Stimulated activated CD8-positive, alpha-beta memory T cell treated with anti-CD3 and anti-CD28 coated beads, Interleukin-15, amount 100 ng/mL, for 4 hours (primary cell): ENCODE data around the gene PLCB1.
"Not testable (repeated sequence)": the region's sequence is repeated elsewhere in the genome, so short reads cannot be mapped to it uniquely, and the experiment has no call there.

Experiments used
- DNase-seq, 2 donors: peaks; one replicate each; pipeline ENCODE4 v3.0.0-alpha.2; 2020; ENCODE audit warnings: low read depth in 2 of 2

The PLCB1 gene

GRCh38 chr20:8131598-8132483 lies at the start of gene PLCB1:
Gene PLCB1, plus strand, starts transcription at chr20:8132266. Its CDS starts 386 bp downstream, at chr20:8132652.
- DNase-seq, result peak; percentile 52 to 68

DNA sequence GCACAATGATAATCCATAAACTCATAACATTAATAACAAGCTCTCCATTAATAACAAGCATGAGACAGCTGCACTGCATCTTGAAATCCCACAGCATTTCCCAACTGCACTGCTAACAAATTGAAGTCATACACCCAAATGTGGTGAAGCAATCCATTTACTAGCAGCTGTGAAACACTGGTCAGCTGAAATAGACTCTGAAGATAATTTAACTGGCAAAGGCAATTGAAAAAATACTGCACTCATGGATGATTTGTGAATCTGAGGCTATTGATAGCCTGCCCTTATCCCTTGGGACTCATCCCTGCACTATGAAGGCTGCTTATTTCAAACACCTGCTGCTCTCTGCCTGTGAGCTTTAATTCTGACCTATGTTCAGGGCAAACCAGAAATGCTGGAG lies 49.1 kb upstream of the PLCB1 start:
- no peak for DNase-seq

DNA sequence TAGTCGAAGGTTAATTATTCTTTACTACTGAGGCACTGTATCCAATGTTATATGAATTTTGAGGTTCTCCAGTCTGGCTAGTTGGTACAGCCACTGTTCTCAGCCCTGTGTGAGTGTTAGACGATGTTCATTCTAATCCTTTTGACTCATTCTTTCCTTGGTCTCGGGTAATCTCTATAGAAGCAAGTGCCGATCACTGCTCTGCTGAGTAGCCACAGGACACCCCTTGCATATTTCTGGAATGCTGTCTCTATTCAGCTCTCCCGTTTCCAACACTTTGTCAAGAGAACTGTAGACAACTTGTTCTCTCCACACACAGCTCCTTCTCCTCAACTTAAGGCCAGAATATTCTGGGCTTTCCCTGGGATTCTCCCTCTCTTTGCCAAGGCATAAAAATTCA lies 42.4 kb upstream of the PLCB1 start:
- DNase-seq, result no peak

GRCh38 chr20:8094415-8094818 lies 37.6 kb upstream of the PLCB1 start:
- DNase-seq, result no peak

DNA sequence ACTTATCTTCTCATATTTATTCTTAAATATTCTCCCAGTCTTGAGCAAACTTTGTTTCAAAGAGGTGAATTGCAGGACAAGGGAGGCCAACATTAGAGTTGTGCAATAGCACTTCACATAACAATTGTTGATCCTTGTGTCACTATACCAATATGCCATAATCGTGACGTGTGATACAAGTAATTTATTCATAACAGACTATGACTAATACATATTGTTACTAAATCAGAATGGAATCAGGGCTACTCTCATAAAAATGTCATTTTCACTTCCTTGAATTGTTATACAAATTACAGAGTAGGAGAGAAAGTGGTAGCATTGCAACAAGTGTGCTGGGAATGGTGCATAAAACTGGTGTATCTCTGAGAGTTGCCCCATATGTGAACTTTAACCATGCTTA lies 37.2 kb upstream of the PLCB1 start:
- DNase-seq, result no peak

- DNase-seq, result no peak
Measured at GRCh38 chr20:8095648-8096572, 36.2 kb upstream of the PLCB1 start.

- no peak for DNase-seq
Measured at GRCh38 chr20:8097307-8097706, 34.8 kb upstream of the PLCB1 start.

DNA sequence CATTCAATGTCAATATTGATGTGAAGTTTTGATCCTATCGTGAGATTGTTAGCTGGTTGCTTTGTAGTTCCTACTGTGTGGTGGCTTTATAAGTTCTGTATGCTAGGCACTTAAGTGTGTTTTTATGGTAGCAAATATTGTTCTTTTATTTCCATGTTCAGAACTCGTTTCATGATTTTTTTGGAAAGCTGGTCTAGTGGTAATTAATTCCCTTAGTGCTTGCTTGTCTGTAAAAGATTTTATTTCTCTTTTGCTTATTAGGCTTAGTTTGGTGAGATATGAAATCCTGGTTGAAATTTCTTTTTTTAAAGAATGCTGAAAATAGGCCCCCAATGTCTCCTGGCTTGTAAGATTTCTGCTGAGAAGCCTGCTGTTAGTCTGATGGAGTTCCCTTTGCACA lies 27.8 kb upstream of the PLCB1 start:
- no peak for DNase-seq

- DNase-seq, result not testable (repeated sequence)
Measured at GRCh38 chr20:8114612-8115011, 17.5 kb upstream of the PLCB1 start.

- DNase-seq, result no peak
Measured at GRCh38 chr20:8115436-8115835, 16.6 kb upstream of the PLCB1 start.

DNA sequence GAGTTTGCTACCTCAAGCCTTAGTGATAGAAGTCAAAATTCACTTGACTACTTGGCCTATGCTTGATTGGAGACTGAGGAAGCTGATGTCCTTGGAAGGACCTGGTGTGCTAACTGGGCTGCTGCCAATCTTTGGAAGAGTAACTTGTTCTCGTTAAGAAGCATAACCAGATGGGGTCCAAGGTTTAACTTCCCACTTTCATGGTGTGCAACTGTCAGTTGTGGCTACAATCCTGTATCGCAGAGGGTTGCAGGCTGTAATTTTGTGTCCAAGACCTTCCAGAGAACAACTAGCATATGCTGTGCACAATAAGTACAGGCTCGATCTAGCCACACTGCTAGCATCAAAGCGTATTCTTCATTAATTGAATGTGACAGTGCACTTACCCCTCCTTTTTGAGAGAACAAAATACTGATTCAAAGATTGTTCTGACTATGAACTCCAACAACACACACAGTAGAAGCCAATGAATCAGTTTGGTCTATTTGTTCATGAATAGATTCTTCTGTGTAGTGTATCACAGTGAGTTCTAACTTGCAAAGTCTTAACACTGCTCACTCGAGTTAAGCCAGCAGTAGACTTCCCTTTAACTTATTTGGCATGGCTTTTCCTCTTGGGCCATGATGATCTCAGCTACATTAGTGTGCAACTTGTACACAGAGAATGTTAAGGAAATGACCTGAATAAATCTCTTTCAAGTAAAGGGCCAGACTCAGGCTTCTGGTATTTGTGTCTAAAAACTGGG lies 15.8 kb upstream of the PLCB1 start:
- DNase-seq, result no peak

DNA sequence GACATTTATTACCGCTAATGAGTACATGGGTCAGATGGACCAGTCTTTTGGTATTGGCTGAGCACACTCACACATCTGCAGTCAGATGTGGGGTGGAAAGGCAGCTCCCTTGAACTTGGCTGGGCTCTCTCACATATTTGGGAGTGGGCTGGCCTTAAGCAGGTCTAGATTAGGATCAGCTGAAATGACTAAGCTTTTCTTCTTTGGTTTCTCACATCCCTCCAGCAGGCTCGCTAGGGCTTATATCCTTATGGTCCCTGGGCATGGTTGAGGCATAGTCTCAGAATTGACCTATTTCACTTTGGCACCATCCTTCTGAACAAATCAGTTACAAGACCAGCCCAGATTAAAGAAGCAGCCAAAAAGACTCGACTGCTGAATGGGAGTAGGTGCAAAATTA lies 14.4 kb upstream of the PLCB1 start:
- DNase-seq, result no peak

DNA sequence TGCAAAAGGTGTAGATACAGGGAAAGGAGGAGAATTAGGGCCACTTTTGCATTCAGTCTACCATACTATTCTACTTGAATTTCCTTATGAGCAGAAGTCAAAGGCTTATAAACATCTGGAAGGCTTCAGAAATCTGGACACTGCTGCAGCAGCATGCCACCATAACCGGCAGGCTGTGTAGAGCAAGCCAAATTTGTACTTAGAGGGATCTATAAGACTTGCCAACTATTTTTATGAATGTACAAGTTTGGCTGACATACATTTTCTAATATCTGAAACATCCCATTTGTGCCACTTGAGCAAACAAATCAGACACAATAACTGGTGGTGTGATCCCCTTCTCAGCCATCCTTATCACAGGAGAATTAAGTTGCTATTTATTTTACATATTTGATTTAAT lies 14.0 kb upstream of the PLCB1 start:
- no peak for DNase-seq

DNA sequence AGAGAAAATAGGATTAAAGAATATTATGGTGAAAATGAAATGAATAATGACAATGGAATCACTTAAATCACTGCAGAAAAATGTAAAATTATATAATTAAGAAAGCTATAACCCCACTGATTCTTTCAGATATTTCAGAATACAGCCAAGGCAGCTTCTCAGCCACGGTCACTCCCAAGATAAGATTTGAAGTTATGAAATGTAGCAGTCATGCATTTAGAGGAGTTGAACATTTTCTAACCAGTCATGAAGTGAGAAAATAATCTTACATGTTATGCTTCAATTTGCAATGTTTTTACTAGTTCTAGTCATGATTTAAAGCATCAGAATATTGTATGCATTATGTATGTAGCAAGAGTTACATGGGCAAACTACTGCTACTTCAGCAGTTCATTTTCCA lies 13.3 kb upstream of the PLCB1 start:
- no peak for DNase-seq

- DNase-seq, result no peak
Measured at GRCh38 chr20:8121666-8122065, 10.4 kb upstream of the PLCB1 start.

GRCh38 chr20:8124639-8125038 lies 7.4 kb upstream of the PLCB1 start:
- DNase-seq, result no peak

GRCh38 chr20:8126181-8126580 lies 5.9 kb upstream of the PLCB1 start:
- DNase-seq, result no peak

DNA sequence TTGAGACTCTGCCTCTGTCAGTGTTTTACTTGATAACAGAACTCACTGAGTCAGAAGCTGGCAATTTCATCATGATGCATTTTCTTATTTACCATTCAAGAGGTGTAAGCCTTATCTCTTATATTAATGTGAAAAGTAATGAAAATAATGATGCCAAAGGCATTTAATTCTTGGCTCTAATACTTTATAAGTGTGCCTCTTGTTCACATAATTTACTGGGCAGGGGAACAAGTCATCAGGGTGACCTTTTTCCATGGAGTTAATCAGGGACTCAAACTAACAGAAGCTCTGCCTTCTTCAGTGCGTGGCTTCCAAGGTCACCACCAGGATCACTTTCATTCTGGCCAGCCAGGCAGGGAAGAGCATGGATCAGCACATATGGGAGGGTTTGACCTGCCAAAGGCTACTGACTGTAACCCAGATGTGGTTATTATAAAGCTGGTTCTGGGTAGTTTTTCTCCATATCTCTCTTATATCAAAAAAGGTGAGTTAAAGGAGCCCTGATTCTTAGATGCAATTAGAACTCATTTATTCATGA lies 5.2 kb upstream of the PLCB1 start:
- DNase-seq, result no peak

- no peak for DNase-seq
Measured at GRCh38 chr20:8127553-8128255, 4.4 kb upstream of the PLCB1 start.

DNA sequence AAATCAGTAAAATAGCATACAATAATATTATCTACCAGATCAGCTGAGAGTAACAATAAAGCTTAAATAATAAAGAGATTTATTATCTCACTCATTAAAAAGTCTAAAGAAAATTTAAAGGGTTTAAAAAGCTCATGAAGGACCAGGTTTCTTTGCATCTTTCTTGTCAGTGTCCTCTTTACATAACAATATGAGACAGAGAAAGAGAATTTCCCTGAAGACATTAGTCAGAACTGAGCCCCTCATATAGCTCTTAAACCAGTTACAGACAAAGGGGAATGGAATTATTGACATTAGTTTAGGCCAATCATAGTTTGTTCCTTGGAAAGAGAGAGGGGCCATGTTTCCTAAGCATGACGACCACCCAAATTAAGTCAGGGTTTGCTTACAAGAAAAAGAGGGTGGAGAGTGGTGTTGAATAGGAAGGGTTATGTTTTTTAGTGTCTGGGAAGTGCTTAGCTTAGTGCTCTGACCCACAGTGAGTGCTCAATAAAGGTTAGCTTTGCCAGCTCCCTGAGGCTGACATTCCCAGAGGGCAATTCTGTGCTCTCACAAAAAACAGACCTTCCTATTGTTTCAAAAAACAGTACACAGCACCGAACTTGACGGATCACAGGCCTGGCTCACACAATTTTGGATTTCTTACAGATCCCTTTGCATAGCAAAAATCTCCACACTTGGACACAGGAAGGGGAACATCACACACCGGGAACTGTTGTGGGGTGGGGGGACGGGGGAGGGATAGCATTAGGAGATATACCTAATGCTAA lies 3.6 kb upstream of the PLCB1 start:
- DNase-seq, result no peak
